GM12878 (cell line): ENCODE data around the gene EFHC1. TPM values are rescaled to one million over a fixed set of nuclear protein-coding genes. Genes with fewer than 3 reads are reported as not detected.

Source experiments
- BMI1 ChIP-seq: fragments of 450-650 bp; IDR thresholded peaks from 2 replicates; pipeline ENCODE4 v1.6.1; 2016; ENCODE audit warnings: mild to moderate bottlenecking, moderate library complexity, borderline replicate concordance
- ESRRA ChIP-seq: IDR thresholded peaks from 2 replicates; pipeline ENCODE4 v1.6.1; 2012; ENCODE audit warnings: mild to moderate bottlenecking, low read length, improper control_type of control experiment
- KLF5 ChIP-seq: fragments of 450-650 bp; IDR thresholded peaks from 2 replicates; pipeline ENCODE4 v1.6.1; 2014; ENCODE audit warnings: mild to moderate bottlenecking; ENCODE audit not compliant: partially characterized antibody
- MYC ChIP-seq: IDR thresholded peaks from 2 replicates; pipeline ENCODE4 v1.6.1; 2011; ENCODE audit warnings: mild to moderate bottlenecking, low read length, moderate library complexity, inconsistent platforms; ENCODE audit not compliant: insufficient read depth, insufficient replicate concordance, insufficient read length, severe bottlenecking
- TCF12 ChIP-seq: IDR thresholded peaks from 2 replicates; pipeline ENCODE4 v1.6.1; 2011; ENCODE audit warnings: low read depth, mild to moderate bottlenecking, low read length
- ZBED1 ChIP-seq: IDR thresholded peaks from 2 replicates; pipeline ENCODE4 v1.6.1; 2016; ENCODE audit warnings: borderline replicate concordance
- polyA plus RNA-seq, 11 experiments: library from polyadenylated mRNA; depleted of rRNA in 4 of 11; unstranded in 6 of 11; stranded (reverse) in 5 of 11; fragments of >200 nt; fragmentation: Nextera tagmentation in 4 of 11; fragmentation: Illumina TruSeq in 1 of 11; extraction: Ambion mirVana in 4 of 11; extraction: Trizol in 1 of 11; gene quantifications; 1 replicate in 1 of 11; 2 replicates in 10 of 11; pipeline versions ENCODE4 v1.2.1 to v1.2.3, GENCODE V29; 2011 to 2016; ENCODE audit warnings: inconsistent platforms in 2 of 11, missing spikeins in 2 of 11, low read depth in 1 of 11
- total RNA-seq, 4 experiments: library from RNA; depleted of rRNA in 3 of 4; stranded (reverse); fragments of >200 nt in 3 of 4; fragmentation: Illumina TruSeq in 1 of 4; extraction: Trizol in 1 of 4; gene quantifications; 2 replicates each; pipeline versions ENCODE4 v1.2.1 to v1.2.3, GENCODE V29; 2013 to 2021
- TF ChIP-seq, protein P1 (sequence below): IDR thresholded peaks from 2 replicates; pipeline ENCODE4 v1.6.1; 2012; ENCODE audit warnings: mild to moderate bottlenecking, low read depth, low read length
- TF ChIP-seq, protein P2 (sequence below): fragments of 450-650 bp; IDR thresholded peaks from 2 replicates; pipeline ENCODE4 v1.6.1; 2017; ENCODE audit warnings: low read depth, mild to moderate bottlenecking, moderate library complexity
- TF ChIP-seq, protein P3 (sequence below), 3 experiments: IDR thresholded peaks in 2 of 3; conservative IDR thresholded peaks in 1 of 3; 2 replicates each; pipeline ENCODE4 v1.5.1; 2011; ENCODE audit warnings: low read depth in 3 of 3, low read length in 3 of 3, mild to moderate bottlenecking in 3 of 3, control low read depth in 2 of 3, moderate library complexity in 2 of 3, inconsistent platforms in 1 of 3, mixed read lengths in 1 of 3; ENCODE audit not compliant: control insufficient read depth in 2 of 3, insufficient read depth in 1 of 3; ENCODE audit errors: extremely low read depth in 1 of 3

Gene EFHC1
- total and polyA plus RNA-seq, 10 of the 15 experiments (the other 5 are each of a cell fraction or from before 2014, with no cell fraction given) = 5.5 to 14.5 (median 8.8) TPM

DNA sequence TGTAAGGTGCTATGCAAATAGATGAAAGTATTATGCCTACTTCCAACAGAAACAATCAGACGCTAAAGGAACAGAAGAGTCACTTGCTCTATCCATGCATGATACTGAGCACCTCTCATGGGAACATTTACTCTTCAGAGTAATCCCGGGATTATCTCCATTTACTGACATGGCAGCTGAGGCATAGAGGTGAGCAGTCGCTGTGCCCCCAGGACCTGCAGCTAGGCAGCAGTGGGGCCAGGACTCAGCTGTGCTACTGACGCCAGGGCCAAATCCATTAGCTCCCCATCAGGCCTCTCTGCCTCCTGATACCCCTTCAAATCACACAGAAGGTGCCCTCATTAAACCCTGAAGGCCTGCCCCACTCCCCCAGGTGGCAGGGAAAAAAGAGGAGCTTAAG lies 104.8 kb downstream of the EFHC1 start (continued):
- TF ChIP-seq, protein P1, sequence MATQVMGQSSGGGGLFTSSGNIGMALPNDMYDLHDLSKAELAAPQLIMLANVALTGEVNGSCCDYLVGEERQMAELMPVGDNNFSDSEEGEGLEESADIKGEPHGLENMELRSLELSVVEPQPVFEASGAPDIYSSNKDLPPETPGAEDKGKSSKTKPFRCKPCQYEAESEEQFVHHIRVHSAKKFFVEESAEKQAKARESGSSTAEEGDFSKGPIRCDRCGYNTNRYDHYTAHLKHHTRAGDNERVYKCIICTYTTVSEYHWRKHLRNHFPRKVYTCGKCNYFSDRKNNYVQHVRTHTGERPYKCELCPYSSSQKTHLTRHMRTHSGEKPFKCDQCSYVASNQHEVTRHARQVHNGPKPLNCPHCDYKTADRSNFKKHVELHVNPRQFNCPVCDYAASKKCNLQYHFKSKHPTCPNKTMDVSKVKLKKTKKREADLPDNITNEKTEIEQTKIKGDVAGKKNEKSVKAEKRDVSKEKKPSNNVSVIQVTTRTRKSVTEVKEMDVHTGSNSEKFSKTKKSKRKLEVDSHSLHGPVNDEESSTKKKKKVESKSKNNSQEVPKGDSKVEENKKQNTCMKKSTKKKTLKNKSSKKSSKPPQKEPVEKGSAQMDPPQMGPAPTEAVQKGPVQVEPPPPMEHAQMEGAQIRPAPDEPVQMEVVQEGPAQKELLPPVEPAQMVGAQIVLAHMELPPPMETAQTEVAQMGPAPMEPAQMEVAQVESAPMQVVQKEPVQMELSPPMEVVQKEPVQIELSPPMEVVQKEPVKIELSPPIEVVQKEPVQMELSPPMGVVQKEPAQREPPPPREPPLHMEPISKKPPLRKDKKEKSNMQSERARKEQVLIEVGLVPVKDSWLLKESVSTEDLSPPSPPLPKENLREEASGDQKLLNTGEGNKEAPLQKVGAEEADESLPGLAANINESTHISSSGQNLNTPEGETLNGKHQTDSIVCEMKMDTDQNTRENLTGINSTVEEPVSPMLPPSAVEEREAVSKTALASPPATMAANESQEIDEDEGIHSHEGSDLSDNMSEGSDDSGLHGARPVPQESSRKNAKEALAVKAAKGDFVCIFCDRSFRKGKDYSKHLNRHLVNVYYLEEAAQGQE = no peak
- TF ChIP-seq TCF12 (no peak), ESRRA (no peak), BMI1 (no peak), ZBED1 (no peak), MYC (no peak), KLF5 (no peak)
- TF ChIP-seq, protein P2, sequence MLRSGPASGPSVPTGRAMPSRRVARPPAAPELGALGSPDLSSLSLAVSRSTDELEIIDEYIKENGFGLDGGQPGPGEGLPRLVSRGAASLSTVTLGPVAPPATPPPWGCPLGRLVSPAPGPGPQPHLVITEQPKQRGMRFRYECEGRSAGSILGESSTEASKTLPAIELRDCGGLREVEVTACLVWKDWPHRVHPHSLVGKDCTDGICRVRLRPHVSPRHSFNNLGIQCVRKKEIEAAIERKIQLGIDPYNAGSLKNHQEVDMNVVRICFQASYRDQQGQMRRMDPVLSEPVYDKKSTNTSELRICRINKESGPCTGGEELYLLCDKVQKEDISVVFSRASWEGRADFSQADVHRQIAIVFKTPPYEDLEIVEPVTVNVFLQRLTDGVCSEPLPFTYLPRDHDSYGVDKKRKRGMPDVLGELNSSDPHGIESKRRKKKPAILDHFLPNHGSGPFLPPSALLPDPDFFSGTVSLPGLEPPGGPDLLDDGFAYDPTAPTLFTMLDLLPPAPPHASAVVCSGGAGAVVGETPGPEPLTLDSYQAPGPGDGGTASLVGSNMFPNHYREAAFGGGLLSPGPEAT = no peak
- TF ChIP-seq, protein P3, sequence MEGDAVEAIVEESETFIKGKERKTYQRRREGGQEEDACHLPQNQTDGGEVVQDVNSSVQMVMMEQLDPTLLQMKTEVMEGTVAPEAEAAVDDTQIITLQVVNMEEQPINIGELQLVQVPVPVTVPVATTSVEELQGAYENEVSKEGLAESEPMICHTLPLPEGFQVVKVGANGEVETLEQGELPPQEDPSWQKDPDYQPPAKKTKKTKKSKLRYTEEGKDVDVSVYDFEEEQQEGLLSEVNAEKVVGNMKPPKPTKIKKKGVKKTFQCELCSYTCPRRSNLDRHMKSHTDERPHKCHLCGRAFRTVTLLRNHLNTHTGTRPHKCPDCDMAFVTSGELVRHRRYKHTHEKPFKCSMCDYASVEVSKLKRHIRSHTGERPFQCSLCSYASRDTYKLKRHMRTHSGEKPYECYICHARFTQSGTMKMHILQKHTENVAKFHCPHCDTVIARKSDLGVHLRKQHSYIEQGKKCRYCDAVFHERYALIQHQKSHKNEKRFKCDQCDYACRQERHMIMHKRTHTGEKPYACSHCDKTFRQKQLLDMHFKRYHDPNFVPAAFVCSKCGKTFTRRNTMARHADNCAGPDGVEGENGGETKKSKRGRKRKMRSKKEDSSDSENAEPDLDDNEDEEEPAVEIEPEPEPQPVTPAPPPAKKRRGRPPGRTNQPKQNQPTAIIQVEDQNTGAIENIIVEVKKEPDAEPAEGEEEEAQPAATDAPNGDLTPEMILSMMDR (IDR thresholded peaks at IDR 0.05 in 2 of 3, conservative IDR thresholded peaks at IDR 0.05 in 1 of 3; ENCODE audit: control insufficient read depth in 2 of 3, extremely low read depth in 1 of 3, insufficient read depth in 1 of 3, low read depth in 3 of 3, low read length in 3 of 3) = no peak
